Subcutaneous adipose tissue (tissue), 4 donors: ENCODE results near the gene PLCG1. TPM values are rescaled to one million over a fixed set of nuclear protein-coding genes. Genes with fewer than 3 reads are reported as not detected.

Experiments used
- CTCF ChIP-seq: fragments of 450-650 bp; IDR thresholded peaks from one replicate; pipeline ENCODE4 v1.5.1; 2016; ENCODE audit warnings: low read depth, mild to moderate bottlenecking, control low read depth, antibody characterized with exemption, moderate library complexity
- total RNA-seq, 4 donors: library from RNA; depleted of rRNA; stranded (reverse); fragments of >200 nt; gene quantifications; one replicate each; pipeline ENCODE4 v1.1.0, GENCODE V29; 2016

The PLCG1 gene
- total RNA-seq, 4 donors from 2014 or later: 43.0 to 186 (median 67.2) TPM

GRCh38 chr20:41191562-41192500 lies 54.5 kb downstream of the PLCG1 start:
- TF ChIP-seq CTCF: no peak

- no peak for TF ChIP-seq CTCF
These were observed 55.2 kb downstream of the PLCG1 start for GRCh38 chr20:41192575-41192974.

GRCh38 chr20:41196653-41197225 lies 59.4 kb downstream of the PLCG1 start:
- no peak for TF ChIP-seq CTCF

- TF ChIP-seq CTCF: no peak
These were observed 61.1 kb downstream of the PLCG1 start for GRCh38 chr20:41198443-41198842.

- TF ChIP-seq CTCF: no peak
These were observed 63.3 kb downstream of the PLCG1 start for GRCh38 chr20:41200446-41201202.

GRCh38 chr20:41201760-41202159 lies 64.4 kb downstream of the PLCG1 start:
- TF ChIP-seq CTCF: no peak

- TF ChIP-seq CTCF: no peak
These were observed 65.1 kb downstream of the PLCG1 start for GRCh38 chr20:41202426-41202825.
